ENCODE results near the gene PNMA8C.
"Not testable (repeated sequence)": the region's sequence is repeated elsewhere in the genome, so short reads cannot be mapped to it uniquely, and the experiment has no call there.

PNMA8C gene

GRCh38 chr19:46388311-46389095 is 40.2 kb downstream of the PNMA8C start:
- no peak for DNase-seq (ENCODE audit: low spot score)

GRCh38 chr19:46387713-46388130 is 41.0 kb downstream of the PNMA8C start:
- DNase-seq (ENCODE audit: low spot score), result no peak

- DNase-seq (ENCODE audit: low spot score), result no peak
These were observed 41.6 kb downstream of the PNMA8C start for GRCh38 chr19:46386996-46387712.

GRCh38 chr19:46386151-46386550 is 42.6 kb downstream of the PNMA8C start:
- DNase-seq (ENCODE audit: low spot score), result no peak

GRCh38 chr19:46385636-46386035 is 43.1 kb downstream of the PNMA8C start:
- DNase-seq (ENCODE audit: low spot score), result no peak

GRCh38 chr19:46384396-46384795 is 44.3 kb downstream of the PNMA8C start:
- no peak for DNase-seq (ENCODE audit: low spot score)

GRCh38 chr19:46383846-46384245 is 44.9 kb downstream of the PNMA8C start:
- DNase-seq (ENCODE audit: low spot score), result no peak

- DNase-seq (ENCODE audit: low spot score), result no peak
These were observed 45.4 kb downstream of the PNMA8C start for GRCh38 chr19:46383171-46383815.

GRCh38 chr19:46381756-46382345 is 46.9 kb downstream of the PNMA8C start:
- DNase-seq (ENCODE audit: low spot score), result no peak

- no peak for DNase-seq (ENCODE audit: low spot score)
These were observed 47.4 kb downstream of the PNMA8C start for GRCh38 chr19:46381346-46381745.

- DNase-seq (ENCODE audit: low spot score), result no peak
These were observed 48.0 kb downstream of the PNMA8C start for GRCh38 chr19:46380690-46381089.

GRCh38 chr19:46378268-46378667 is 50.5 kb downstream of the PNMA8C start:
- DNase-seq (ENCODE audit: low spot score), result peak; percentile 50

GRCh38 chr19:46376241-46377153 is 52.2 kb downstream of the PNMA8C start:
- DNase-seq (ENCODE audit: low spot score), result no peak

- not testable (repeated sequence) for DNase-seq (ENCODE audit: low spot score)
These were observed 53.2 kb downstream of the PNMA8C start for GRCh38 chr19:46375476-46376067.

All from pons (tissue), 1 donor.